Right renal cortex interstitium (tissue), 3 donors: ENCODE measurements around the gene NPTN. TPM values are rescaled to one million over a fixed set of nuclear protein-coding genes. Genes with fewer than 3 reads are reported as not detected.
"Not testable (repeated sequence)": the region's sequence is repeated elsewhere in the genome, so short reads cannot be mapped to it uniquely, and the experiment has no call there.

Experiments used
- DNase-seq, 3 donors: peaks; one replicate each; pipeline ENCODE4 v3.0.0-alpha.2; 2013; ENCODE audit warnings: low read depth in 3 of 3, low spot score in 2 of 3
- polyA plus RNA-seq, 3 donors: library from polyadenylated mRNA; unstranded; fragments of 120-200 nt; gene quantifications; one replicate each; pipeline ENCODE4 v1.2.1, GENCODE V29; 2013; ENCODE audit not compliant: insufficient read length in 3 of 3

The NPTN gene
- polyA plus RNA-seq: 100 to 1,000 TPM; 191 to 202 (median 198) TPM

- peak; percentile 88 to 93 (median 91) for DNase-seq
Observed at GRCh38 chr15:73633111-73633990, at the start of gene NPTN. Gene NPTN, minus strand, starts transcription at chr15:73633389. Its CDS starts 174 bp downstream, at chr15:73633215.

- DNase-seq: no peak
Observed at GRCh38 chr15:73682600-73683090, 49.5 kb upstream of the NPTN start.

GRCh38 chr15:73681856-73682599 lies 48.8 kb upstream of the NPTN start:
- DNase-seq: no peak

GRCh38 chr15:73681063-73681462 lies 47.9 kb upstream of the NPTN start:
- no peak for DNase-seq

- no peak for DNase-seq
Observed at GRCh38 chr15:73680549-73680948, 47.4 kb upstream of the NPTN start.

- no peak for DNase-seq
Observed at GRCh38 chr15:73679964-73680363, 46.8 kb upstream of the NPTN start.

GRCh38 chr15:73679180-73679579 lies 46.0 kb upstream of the NPTN start:
- DNase-seq: no peak

- DNase-seq: no peak
Observed at GRCh38 chr15:73678498-73678897, 45.3 kb upstream of the NPTN start.

GRCh38 chr15:73677733-73678132 lies 44.5 kb upstream of the NPTN start:
- DNase-seq: no peak

GRCh38 chr15:73677146-73677607 lies 44.0 kb upstream of the NPTN start:
- no peak for DNase-seq

- DNase-seq: no peak
Observed at GRCh38 chr15:73674587-73674986, 41.4 kb upstream of the NPTN start.

GRCh38 chr15:73660455-73660854 lies 27.3 kb upstream of the NPTN start:
- DNase-seq: no peak

GRCh38 chr15:73658645-73659044 lies 25.5 kb upstream of the NPTN start:
- DNase-seq: no peak

GRCh38 chr15:73655724-73656123 lies 22.5 kb upstream of the NPTN start:
- DNase-seq: no peak

GRCh38 chr15:73654659-73655058 lies 21.5 kb upstream of the NPTN start:
- DNase-seq: no peak

- no peak for DNase-seq
Observed at GRCh38 chr15:73650416-73651126, 17.4 kb upstream of the NPTN start.

- no peak for DNase-seq
Observed at GRCh38 chr15:73648014-73648295, 14.8 kb upstream of the NPTN start.

- no peak for DNase-seq
Observed at GRCh38 chr15:73647259-73648013, 14.2 kb upstream of the NPTN start.

- not testable (repeated sequence) for DNase-seq
Observed at GRCh38 chr15:73639464-73639863, 6.3 kb upstream of the NPTN start.

GRCh38 chr15:73637527-73637926 lies 4.3 kb upstream of the NPTN start:
- no peak for DNase-seq
